HG02798 (cell line): Measurements from ENCODE around the gene NBEA.

Experiments
- ATAC-seq: cut with Tn5 transposase; IDR thresholded peaks from one replicate; pipeline ENCODE4 v1.9.1; 2021; ENCODE audit warnings: mild to moderate bottlenecking; ENCODE audit not compliant: unreplicated experiment, poor library complexity

NBEA gene

GRCh38 chr13:35255241-35255640 is 313.2 kb downstream of the NBEA start:
- ATAC-seq: no peak

- ATAC-seq: no peak
Measured at GRCh38 chr13:35256459-35257148, 314.5 kb downstream of the NBEA start.

GRCh38 chr13:35260316-35260715 is 318.2 kb downstream of the NBEA start:
- ATAC-seq: no peak

GRCh38 chr13:35266412-35266811 is 324.3 kb downstream of the NBEA start:
- ATAC-seq: no peak

GRCh38 chr13:35278917-35279316 is 336.8 kb downstream of the NBEA start:
- ATAC-seq: no peak

GRCh38 chr13:35279500-35279899 is 337.4 kb downstream of the NBEA start:
- ATAC-seq: no peak

GRCh38 chr13:35283856-35284255 is 341.8 kb downstream of the NBEA start:
- ATAC-seq: no peak

- no peak for ATAC-seq
Measured at GRCh38 chr13:35285677-35286076, 343.6 kb downstream of the NBEA start.

GRCh38 chr13:35292329-35292728 is 350.3 kb downstream of the NBEA start:
- no peak for ATAC-seq

GRCh38 chr13:35293579-35294226 is 351.6 kb downstream of the NBEA start:
- no peak for ATAC-seq

GRCh38 chr13:35309706-35310105 is 367.6 kb downstream of the NBEA start:
- ATAC-seq: no peak

GRCh38 chr13:35332134-35332533 is 390.1 kb downstream of the NBEA start:
- no peak for ATAC-seq

- ATAC-seq: no peak
Measured at GRCh38 chr13:35333157-35333556, 391.1 kb downstream of the NBEA start.

- ATAC-seq: no peak
Measured at GRCh38 chr13:35342440-35342839, 400.4 kb downstream of the NBEA start.

GRCh38 chr13:35343417-35343816 is 401.3 kb downstream of the NBEA start:
- no peak for ATAC-seq

- ATAC-seq: no peak
Measured at GRCh38 chr13:35345992-35346391, 403.9 kb downstream of the NBEA start.

GRCh38 chr13:35346494-35346893 is 404.4 kb downstream of the NBEA start:
- no peak for ATAC-seq

GRCh38 chr13:35347679-35348205 is 405.7 kb downstream of the NBEA start:
- no peak for ATAC-seq

- no peak for ATAC-seq
Measured at GRCh38 chr13:35349052-35349451, 407.0 kb downstream of the NBEA start.

- ATAC-seq: peak; percentile 79
Measured at GRCh38 chr13:35349673-35350278, 407.7 kb downstream of the NBEA start.

- ATAC-seq: peak; percentile 37
Measured at GRCh38 chr13:35354285-35354684, 412.2 kb downstream of the NBEA start.
